Glutamatergic neuron (in vitro differentiated cells): ENCODE data around the gene SKIL. TPM values are rescaled to one million over a fixed set of nuclear protein-coding genes. Genes with fewer than 3 reads are reported as not detected.

Source experiments
- DNase-seq: peaks from one replicate; pipeline ENCODE4 v3.0.0; 2022
- H3K27ac Mint-ChIP-seq: one replicate; pipeline ENCODE4 v1.8.0; 2020; ENCODE audit warnings: mild to moderate bottlenecking, mixed read lengths, inconsistent platforms; ENCODE audit not compliant: unreplicated experiment
- H3K27me3 Mint-ChIP-seq: one replicate; pipeline ENCODE4 v1.8.0; 2020; ENCODE audit warnings: mild to moderate bottlenecking, moderate library complexity, mixed read lengths, inconsistent platforms; ENCODE audit not compliant: unreplicated experiment
- H3K36me3 Mint-ChIP-seq: one replicate; pipeline ENCODE4 v1.8.0; 2020; ENCODE audit warnings: mild to moderate bottlenecking, mixed read lengths, inconsistent platforms; ENCODE audit not compliant: unreplicated experiment
- H3K4me1 Mint-ChIP-seq: one replicate; pipeline ENCODE4 v1.8.0; 2020; ENCODE audit warnings: mild to moderate bottlenecking, low read depth, mixed read lengths, inconsistent platforms; ENCODE audit not compliant: unreplicated experiment
- H3K4me3 Mint-ChIP-seq: one replicate; pipeline ENCODE4 v1.8.0; 2020; ENCODE audit warnings: mild to moderate bottlenecking, mixed read lengths, inconsistent platforms; ENCODE audit not compliant: unreplicated experiment
- H3K9me3 Mint-ChIP-seq: one replicate; pipeline ENCODE4 v1.8.0; 2020; ENCODE audit warnings: mild to moderate bottlenecking, moderate library complexity, mixed read lengths, inconsistent platforms; ENCODE audit not compliant: unreplicated experiment
- CTCF ChIP-seq: fragments of 200-600 bp; sonication (generic); IDR thresholded peaks from one replicate; pipeline ENCODE4 v1.5.0; 2021; ENCODE audit not compliant: partially characterized antibody, unreplicated experiment
- total RNA-seq: library from RNA; stranded (reverse); fragmentation: NEBNext Ultra II Directional; extraction: Animal tissue kit (Norgen Biotek cat#: 25700); gene quantifications from one replicate; pipeline ENCODE4 v1.2.1, GENCODE V29; 2021; ENCODE audit not compliant: unreplicated experiment

SKIL gene
- total RNA-seq, 1 donor from 2014 or later, result 52.3 TPM

DNA sequence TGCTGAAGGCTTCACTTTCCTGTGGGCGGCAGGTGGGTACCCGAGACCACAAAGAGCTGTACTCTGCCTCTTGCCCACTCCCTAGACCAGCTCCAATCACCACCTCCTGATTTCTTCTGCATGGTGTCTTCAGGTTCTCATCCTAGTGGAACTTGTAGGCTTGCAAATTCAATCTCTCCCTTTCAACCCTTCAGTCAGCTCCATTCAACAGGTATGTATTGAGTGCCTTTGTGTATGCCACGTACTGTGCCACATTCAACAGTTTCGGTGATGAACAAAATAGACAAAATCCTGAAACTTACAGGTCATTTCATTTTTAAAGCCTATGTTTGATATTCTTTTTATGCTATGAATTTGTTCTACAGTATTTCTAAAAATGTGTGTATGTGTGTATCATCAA is 55.8 kb downstream of the SKIL start:
- no peak overlapping the region for H3K4me3 Mint-ChIP-seq
- no peak for TF ChIP-seq CTCF
- H3K9me3 Mint-ChIP-seq, result peaks cover 1% of the 10 kb centered on the region
- no peak for DNase-seq
- H3K27ac Mint-ChIP-seq, result no peak overlapping the region
- H3K4me1 Mint-ChIP-seq, result peaks cover 1% of the 10 kb centered on the region
- H3K36me3 Mint-ChIP-seq, result no peaks in the 10 kb centered on the region
- peaks cover 5% of the 10 kb centered on the region for H3K27me3 Mint-ChIP-seq

- Mint-ChIP-seq H3K27ac (no peak overlapping the region), H3K27me3 (peaks cover 7% of the 10 kb centered on the region), H3K4me1 (peaks cover 2% of the 10 kb centered on the region), H3K4me3 (no peak overlapping the region), H3K9me3 (peaks cover 1% of the 10 kb centered on the region), H3K36me3 (no peaks in the 10 kb centered on the region)
- TF ChIP-seq CTCF, result peak; percentile 93
- DNase-seq, result no peak
Measured at GRCh38 chr3:170414202-170414663, 56.7 kb downstream of the SKIL start.

GRCh38 chr3:170417090-170417489 is 59.6 kb downstream of the SKIL start:
- peaks cover 1% of the 10 kb centered on the region for H3K9me3 Mint-ChIP-seq
- peaks cover 2% of the 10 kb centered on the region for H3K4me1 Mint-ChIP-seq
- DNase-seq, result no peak
- no peak overlapping the region for H3K4me3 Mint-ChIP-seq
- TF ChIP-seq CTCF, result no peak
- H3K27ac Mint-ChIP-seq, result no peak overlapping the region
- no peaks in the 10 kb centered on the region for H3K36me3 Mint-ChIP-seq
- H3K27me3 Mint-ChIP-seq, result peaks cover 9% of the 10 kb centered on the region

DNA sequence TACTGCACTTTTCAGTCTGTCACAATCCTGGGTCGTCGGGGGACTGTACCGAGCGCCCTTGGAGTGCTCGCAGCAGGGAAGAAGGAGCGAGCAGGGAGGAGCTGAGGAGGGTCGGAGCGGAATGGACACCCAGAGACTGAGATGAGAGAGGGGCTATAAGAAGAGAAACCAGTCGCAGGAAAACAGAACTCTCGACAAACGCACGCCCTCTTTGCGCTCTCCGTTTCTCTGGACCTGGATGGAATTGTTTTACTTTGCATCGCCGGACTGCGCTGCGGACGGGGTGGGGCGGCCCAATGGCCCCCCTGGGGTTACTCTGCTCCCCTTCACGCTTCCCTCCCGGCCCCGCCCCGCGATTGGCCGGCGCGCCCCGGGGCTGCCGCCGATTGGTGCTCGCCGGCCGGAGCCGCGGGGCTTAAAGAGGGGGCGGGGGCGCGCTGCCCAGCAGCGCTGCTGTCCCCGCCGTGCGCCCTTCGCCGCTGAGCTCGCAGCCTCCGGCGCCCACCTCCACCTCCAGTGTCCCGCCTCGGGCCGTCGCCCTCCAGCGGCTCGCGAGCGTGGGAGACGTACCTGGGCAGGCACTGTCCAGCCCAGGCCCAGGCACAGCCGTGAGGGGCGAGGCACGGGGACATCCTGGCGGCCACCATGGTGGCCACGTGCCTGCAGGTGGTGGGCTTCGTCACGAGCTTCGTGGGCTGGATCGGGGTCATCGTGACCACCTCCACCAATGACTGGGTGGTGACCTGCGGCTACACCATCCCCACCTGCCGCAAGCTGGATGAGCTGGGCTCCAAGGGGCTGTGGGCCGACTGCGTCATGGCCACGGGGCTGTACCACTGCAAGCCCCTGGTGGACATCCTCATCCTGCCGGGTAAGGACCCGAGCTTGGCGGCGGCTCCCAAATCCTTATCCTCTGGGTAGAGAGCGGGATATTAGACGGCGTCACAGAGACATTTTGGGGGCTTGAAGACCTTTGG is 61.2 kb downstream of the SKIL start, which contains the start of gene CLDN11:
TSS of gene CLDN11 (plus strand) at position 447 of the 977 bp plus-strand sequence. CDS start at position 646, 199 bp downstream.
- no peak within 1 kb of the TSS for H3K27ac Mint-ChIP-seq
- H3K36me3 Mint-ChIP-seq, result no peaks in the 10 kb centered on the region
- peak within 1 kb of the TSS; percentile 95 for H3K4me3 Mint-ChIP-seq
- TF ChIP-seq CTCF, result peak; percentile 27
- peaks cover 1% of the 10 kb centered on the region for H3K9me3 Mint-ChIP-seq
- peaks cover 9% of the 10 kb centered on the region for H3K27me3 Mint-ChIP-seq
- peak; percentile 69 for DNase-seq
- H3K4me1 Mint-ChIP-seq, result peaks cover 2% of the 10 kb centered on the region
